Measurements from ENCODE around the gene NTRK3. TPM values are rescaled to one million over a fixed set of nuclear protein-coding genes. Genes with fewer than 3 reads are reported as not detected.

NTRK3 gene
- total RNA-seq, 1 donor from 2014 or later: 1.1 TPM

DNA sequence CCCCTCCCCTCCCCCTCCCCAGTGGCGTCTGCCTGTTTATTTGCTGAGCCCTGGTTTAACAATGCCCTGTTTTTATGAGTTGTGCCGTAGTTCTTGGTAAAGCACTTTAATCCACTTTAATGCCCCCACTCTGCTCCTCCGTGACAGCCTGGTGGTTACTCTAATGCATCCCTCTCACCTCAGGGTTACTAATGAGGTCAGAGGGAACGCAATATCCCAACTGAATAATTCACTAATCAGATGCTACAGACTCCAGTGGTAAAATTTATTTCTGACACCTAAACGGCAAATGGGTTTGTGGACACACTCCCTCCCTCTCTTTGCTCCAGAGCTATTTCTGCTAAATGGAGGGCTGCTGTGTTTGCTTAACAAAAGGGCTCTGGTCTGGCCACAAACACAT is 26.1 kb upstream of the NTRK3 start:
- Mint-ChIP-seq H3K4me3 (no peak overlapping the region), H3K4me1 (peaks cover 5% of the 10 kb centered on the region), H3K27ac (ENCODE audit: unreplicated experiment) (no peak overlapping the region), H3K27me3 (ENCODE audit: low read depth) (peaks cover 89% of the 10 kb centered on the region), H3K36me3 (ENCODE audit: low read depth) (no peaks in the 10 kb centered on the region), H3K9me3 (peaks cover 4% of the 10 kb centered on the region)
- TF ChIP-seq CTCF (conservative IDR thresholded peaks at IDR 0.05): no peak
- DNase-seq (ENCODE audit: low read depth, low spot score): no peak

- DNase-seq (ENCODE audit: low read depth, low spot score): no peak
- H3K4me1 Mint-ChIP-seq: peaks cover 5% of the 10 kb centered on the region
- H3K9me3 Mint-ChIP-seq: no peaks in the 10 kb centered on the region
- no peaks in the 10 kb centered on the region for H3K36me3 Mint-ChIP-seq (ENCODE audit: low read depth)
- H3K27me3 Mint-ChIP-seq (ENCODE audit: low read depth): peaks cover 67% of the 10 kb centered on the region
- H3K4me3 Mint-ChIP-seq: no peak overlapping the region
- no peak overlapping the region for H3K27ac Mint-ChIP-seq (ENCODE audit: unreplicated experiment)
- TF ChIP-seq CTCF (conservative IDR thresholded peaks at IDR 0.05): no peak
Observed at GRCh38 chr15:88276821-88277410, 20.4 kb upstream of the NTRK3 start.

DNA sequence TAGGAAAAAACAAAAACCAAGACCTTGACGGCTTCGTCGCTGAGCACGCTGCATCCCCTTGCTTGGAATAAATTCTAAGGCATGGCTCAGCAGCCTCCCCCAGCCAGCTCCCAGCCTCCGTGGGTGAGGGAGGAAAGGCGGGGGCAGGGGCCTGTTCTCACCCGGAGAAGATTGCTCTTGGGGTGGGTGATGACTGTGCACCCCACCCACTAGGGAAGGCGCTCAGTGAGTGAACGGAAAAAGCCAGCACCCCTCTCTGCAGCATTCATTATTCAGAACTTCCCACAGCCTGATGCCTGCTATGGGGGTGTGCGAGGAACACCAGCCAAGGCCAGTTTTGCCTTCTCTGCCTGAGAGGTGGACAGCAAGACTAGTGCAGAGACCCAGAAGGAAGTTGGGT is 19.3 kb upstream of the NTRK3 start:
- H3K36me3 Mint-ChIP-seq (ENCODE audit: low read depth): no peaks in the 10 kb centered on the region
- H3K4me1 Mint-ChIP-seq: peaks cover 5% of the 10 kb centered on the region
- no peak overlapping the region for H3K27ac Mint-ChIP-seq (ENCODE audit: unreplicated experiment)
- H3K9me3 Mint-ChIP-seq: no peaks in the 10 kb centered on the region
- no peak for DNase-seq (ENCODE audit: low read depth, low spot score)
- no peak for TF ChIP-seq CTCF (conservative IDR thresholded peaks at IDR 0.05)
- H3K27me3 Mint-ChIP-seq (ENCODE audit: low read depth): peaks cover 68% of the 10 kb centered on the region
- H3K4me3 Mint-ChIP-seq: no peak overlapping the region

GRCh38 chr15:88274553-88275460 is 18.3 kb upstream of the NTRK3 start:
- no peaks in the 10 kb centered on the region for H3K9me3 Mint-ChIP-seq
- H3K4me1 Mint-ChIP-seq: peaks cover 5% of the 10 kb centered on the region
- no peak overlapping the region for H3K4me3 Mint-ChIP-seq
- TF ChIP-seq CTCF (conservative IDR thresholded peaks at IDR 0.05): peak; percentile 88
- no peaks in the 10 kb centered on the region for H3K36me3 Mint-ChIP-seq (ENCODE audit: low read depth)
- DNase-seq (ENCODE audit: low read depth, low spot score): peak; percentile 82
- H3K27me3 Mint-ChIP-seq (ENCODE audit: low read depth): peaks cover 69% of the 10 kb centered on the region
- H3K27ac Mint-ChIP-seq (ENCODE audit: unreplicated experiment): no peak overlapping the region

- Mint-ChIP-seq H3K27ac (ENCODE audit: unreplicated experiment) (no peak overlapping the region), H3K36me3 (ENCODE audit: low read depth) (no peaks in the 10 kb centered on the region), H3K27me3 (ENCODE audit: low read depth) (peaks cover 67% of the 10 kb centered on the region)
Observed at GRCh38 chr15:88272421-88272820, 15.9 kb upstream of the NTRK3 start.

More at GRCh38 chr15:88272421-88272820, 15.9 kb upstream of the NTRK3 start:
- no peak for TF ChIP-seq CTCF (conservative IDR thresholded peaks at IDR 0.05)
- Mint-ChIP-seq H3K4me3 (no peak overlapping the region), H3K4me1 (peaks cover 5% of the 10 kb centered on the region), H3K9me3 (no peaks in the 10 kb centered on the region)
- no peak for DNase-seq (ENCODE audit: low read depth, low spot score)
